ENCODE results near the gene USP40.

Gene USP40

DNA sequence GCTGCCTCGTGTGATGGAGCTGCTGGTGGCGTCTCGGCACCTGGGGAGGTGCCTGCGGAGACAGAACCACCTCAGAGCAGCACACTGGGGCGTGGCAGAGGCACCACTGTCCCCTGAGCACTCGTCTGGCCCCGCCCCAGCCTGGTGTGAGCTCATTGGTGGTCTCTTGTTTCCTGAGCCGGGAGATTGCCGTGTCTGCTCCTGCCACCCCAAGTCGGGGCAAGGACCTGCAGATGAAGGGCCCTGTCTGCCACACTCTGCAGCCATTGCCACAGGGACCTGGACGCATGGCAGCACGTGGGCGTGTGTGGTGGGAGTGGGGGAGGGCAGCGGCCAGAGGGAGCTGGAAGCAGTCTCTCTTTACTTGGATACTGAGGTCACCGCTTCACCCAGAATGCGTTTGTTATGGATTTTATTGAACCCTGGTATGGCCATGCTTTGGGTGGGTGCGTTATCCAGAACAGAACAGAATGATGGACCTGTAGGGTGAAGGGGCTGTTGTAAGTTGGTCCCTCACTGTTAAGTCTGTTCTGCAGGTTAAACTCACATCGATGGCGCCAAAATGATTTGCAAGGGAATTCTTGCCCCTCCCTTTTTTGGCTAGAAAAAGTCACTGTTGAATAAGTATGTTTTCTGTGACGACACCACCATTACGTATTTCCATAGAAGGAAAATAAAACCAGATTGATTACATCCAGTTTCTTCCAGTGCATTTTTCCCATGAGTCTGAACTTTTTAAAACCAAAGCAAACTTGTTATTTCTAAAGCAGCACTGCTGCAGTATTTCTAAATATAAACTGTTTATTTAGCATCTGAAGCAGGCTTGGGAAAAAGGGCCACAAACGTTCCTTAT, 92.0 kb downstream of the USP40 start:
- DNase-seq, result no peak

DNA sequence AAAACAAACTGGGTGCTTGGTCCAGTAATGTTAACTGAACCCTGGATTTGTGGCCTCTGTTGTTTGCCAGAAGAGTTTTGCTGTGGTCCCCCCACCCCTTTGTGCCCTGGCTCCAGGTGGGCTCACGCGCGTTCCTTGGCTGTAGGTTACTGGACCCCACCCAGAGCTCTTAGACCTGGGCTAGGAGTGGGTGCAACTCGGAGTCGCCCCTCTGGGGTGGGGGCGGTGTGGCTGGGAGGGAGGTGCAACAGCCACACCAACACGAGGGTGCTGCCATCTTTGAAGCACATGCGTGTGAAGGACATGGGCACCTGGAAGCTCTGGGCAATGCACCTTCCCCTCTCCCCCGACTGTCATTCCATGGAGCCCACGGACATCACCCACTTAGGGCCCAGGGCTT, 92.7 kb downstream of the USP40 start:
- DNase-seq, result no peak

DNA sequence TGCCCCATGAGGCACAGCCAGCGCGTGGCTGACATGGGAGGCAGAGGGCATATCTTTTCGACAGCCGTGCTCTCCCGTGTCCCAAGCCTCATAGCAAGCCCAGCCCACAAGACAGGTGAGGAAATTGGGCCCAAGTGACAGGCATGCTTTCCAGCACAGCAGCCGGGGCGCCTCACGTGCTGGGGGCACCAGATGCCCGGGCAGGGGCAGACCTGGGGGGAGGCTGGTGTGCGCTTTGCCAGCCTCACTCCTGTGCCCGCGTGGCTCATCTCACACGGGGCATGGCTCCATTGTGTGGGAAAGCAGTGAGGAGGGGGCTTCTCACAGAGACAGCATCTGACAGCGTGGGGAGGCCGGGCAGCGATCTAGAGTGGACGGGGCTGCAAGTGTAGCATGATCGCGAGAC, 93.2 kb downstream of the USP40 start:
- no peak for DNase-seq

DNA sequence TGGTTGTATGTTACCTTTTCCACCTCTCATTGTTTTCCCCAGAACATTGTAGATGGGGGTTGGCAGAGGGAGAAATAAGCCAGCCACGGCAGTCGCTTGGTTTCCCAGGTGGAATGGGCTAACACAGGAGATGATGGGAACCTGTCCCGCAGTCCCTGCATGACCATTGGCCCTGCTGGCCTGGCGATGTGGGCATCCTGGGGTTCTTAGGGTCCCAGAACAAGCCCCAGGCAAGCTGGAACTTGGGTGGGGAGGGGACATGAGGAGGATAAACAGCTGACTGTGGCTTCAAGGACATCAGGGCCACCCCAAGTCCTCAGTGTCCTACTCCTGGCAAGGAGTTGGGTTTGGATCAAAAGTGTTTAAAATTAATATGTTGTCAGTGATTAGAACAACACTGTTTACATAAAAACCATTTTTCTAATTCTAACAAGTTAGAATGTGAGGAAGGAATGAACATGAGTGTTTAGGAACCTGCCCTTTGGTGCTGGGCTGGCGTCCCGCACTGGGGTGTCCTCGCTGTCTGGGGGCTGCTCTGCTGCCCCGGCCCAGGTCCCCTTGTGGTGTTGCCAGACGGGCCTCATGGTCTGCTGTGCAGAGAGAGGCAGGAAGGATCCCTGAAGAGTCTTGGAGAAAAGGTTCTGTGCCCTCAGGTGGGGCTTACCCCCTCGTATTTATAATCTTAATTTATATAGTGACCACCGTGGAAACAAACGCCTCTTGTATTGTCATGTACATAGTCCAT, 95.1 kb downstream of the USP40 start:
- no peak for DNase-seq

DNA sequence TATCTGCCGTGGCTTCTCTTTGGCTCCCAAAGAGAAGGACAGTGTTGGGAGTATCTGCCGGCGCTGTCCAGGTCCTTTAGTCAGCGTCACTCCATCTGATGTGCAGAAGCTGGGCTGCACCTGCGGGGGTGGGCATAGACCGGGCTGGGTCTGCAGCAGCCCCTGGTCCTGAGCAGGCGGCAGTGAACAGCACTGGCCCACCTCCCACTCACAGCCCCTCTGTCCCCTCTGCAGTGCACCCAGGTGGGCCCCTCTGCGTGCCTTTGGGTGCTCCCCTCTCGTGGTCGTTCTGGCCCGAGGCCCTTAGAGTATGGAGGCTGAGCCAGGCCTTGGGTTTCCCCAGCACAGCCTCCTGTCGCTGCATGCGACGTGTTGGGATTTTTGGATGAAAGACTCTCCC, 95.7 kb downstream of the USP40 start:
- DNase-seq, result no peak

DNA sequence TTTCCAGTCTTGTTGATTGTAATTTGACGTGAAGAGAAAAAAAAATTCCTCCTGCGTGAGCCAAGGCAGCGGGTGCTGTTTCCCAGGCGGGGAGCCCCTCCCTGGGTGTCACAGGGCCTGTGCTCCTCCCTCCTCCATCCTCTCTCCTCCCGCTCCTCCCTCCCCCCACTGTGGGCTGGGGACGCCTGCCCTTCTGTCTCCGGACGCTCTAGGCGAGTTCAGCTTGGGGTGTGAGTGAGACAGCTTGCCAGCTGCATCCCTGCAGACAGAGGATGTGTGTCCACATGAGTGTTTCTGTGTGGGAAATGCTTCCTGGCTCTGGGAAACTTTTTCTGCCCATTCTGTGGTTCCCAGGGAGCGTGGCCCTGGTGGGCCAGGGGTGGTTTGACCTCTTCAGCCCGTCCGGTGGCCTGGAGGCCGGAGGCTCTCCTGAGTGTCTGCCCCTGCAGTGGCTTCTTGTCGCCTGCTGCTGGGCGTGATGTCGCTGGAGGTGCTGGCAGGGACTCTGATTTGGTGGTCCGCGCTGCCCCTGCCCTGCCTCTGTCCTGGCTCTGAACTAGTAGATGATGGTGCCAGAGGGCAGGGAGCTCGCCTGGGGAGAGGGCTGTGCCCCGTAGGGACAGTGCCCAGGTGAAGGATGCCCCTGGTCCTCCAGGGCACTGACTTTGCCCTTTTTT, 96.4 kb downstream of the USP40 start:
- DNase-seq, result no peak

DNA sequence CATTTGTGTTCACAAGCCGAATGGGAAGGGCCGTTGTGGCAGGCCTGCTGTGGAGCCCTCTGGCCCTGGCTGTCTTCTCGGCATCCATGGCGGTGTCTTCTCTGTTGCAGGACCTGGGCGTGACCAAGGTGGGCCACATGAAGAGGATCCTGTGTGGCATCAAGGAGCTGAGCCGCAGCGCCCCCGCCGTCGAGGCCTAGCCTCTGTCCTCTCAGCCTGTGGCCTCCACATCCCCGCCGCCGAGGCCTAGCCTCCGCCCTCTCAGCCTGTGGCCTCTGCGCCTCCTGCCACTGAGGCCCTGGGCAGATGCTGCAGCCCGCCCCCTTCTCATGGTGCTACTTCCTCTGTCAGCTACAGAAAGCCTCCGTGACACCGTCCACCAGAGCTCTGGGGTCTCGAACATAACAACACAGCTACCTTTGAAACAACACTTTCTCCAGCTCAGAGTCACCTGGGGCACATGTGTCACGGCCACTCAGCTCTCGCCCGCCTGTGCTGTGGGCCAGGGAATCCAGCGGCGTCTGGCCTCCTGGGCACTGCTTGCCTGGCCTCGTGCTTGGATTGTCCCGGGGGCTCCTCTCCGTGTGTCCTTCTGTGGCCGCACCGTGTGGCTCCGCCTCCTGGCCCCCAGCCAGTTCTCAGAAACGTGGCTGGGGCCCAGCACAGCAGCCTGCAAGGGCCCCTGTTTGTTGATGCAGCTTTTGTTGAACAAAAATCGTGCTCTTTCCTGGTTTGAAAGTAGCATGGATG, 97.1 kb downstream of the USP40 start:
- DNase-seq, result no peak

DNA sequence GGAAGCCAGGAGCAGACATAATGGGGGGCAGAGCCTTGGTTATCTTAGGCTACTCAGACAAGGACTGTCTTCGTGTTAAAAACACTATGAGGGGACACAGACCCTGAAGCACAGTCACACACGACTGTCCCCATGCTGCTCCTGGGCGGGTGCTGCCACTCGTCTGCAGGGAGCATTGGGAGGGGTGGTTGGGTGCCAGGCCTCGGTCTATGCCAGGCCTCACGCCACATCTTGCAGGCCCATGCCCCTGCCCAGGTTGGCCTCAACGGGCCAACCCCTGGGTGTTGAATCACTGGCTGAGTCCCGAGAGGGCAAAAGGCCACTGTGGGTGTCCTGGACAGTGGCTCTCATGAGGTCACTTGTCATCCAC, 97.9 kb downstream of the USP40 start:
- no peak for DNase-seq

DNA sequence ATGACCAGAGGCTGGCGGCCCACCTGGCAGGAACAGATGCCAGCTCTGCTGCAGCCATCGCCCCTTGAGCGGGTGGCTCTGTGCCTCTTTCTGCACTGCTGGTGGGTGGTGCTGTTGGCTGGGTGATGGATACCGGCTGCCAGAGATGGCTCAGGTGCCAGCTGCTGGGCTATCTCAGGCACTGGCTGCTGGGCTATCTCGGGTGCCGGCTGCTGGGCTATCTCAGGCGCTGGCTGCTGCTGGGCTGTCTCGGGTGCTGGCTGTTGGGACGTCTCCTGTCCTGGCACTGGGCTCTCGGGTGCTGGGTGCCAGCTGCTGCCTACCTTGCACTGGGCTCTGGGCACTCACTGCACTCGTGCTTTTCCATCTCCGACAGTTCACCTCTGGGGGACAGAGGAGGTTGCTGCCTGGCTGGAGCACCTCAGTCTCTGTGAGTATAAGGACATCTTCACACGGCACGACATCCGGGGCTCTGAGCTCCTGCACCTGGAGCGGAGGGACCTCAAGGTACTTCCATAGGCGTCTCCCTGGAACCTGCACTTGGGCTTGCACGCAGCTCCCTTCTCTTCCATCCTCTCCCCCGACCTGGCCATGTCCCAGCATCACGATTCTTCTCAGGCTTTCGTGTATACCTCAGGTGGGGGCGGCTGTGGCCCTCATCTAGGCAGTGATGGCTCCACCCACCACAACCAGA, 98.4 kb downstream of the USP40 start:
- DNase-seq, result no peak

DNA sequence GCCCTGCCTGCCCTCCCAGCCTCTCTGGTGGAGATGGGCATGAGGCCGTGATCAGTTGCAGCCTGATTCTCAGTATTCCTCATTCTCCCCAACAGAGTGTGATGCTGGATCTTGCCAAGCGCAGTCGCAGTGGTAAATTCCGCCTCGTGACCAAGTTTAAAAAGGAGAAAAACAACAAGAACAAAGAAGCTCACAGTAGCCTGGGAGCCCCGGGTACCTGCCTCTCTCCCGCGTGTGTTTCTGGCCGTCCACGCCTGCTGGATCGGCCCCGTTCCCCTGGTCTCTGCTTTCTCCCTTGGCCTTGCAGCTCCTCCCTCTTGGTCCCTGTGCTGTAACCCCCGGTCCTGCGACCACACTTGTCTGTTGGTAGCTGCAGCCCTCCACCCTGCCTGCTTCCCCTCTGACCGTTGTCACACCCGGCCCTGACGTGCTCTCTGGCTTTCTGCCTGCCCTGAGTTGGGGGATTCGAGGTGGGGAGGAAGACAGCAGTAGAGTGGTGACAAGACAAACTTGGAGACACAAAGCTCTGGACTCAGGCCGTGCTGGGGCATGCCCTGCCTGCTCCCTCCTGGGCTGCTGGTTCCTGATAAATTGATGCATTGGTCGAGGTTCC, 99.5 kb downstream of the USP40 start:
- DNase-seq, result no peak

DNA sequence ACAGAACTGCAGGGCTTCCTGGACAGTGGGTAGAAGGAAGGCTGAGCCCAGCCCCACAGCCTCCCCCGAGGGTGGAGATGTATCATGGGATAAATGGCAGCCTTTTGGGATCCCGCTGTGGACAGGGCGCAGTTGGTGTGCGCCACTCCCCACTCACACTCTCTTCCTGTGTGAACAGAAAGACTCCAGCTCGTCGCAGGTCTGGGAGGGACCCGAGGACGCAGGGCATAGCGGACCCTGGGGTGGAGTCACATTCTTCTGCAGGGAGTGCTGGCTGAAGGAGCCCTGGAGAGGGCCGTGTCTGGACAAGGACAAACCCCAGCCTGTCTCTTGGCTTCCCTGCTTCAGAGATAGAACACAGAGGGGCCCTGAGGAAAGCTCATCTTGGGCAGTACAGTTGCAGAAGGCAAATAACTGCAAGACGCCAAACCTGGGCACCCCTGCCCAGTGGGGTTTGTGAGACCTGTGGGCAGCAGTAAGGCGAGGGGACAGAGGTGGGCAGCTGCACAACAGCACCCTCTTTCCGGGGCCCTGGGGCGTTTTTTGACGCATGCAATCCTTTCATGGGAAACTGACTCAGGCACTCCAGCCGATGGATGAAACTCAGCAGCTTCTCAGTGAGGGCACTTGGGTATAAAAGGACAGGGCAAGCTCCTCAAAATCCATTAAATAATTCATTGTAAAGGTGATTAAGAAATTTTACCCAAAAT, 101.9 kb downstream of the USP40 start:
- no peak for DNase-seq

DNA sequence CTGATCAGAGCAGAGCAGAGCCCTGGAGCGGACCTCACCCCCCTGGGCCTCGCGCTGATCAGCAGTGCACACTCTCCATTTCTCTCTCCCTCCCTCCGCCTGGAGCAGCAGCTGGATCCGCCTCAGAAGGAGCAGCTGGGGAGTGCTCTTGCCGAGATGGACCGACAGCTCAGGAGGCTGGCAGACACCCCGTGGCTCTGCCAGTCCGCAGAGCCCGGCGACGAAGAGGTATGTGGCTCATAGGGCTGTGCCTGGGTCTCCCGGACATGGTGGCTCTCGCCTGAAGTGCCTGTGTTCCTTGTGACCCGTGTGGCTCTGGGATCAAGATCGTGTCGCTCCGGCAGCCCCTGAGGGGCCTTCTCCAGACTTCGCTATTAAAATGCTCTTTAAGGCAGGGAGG, 102.5 kb downstream of the USP40 start:
- DNase-seq, result no peak

DNA sequence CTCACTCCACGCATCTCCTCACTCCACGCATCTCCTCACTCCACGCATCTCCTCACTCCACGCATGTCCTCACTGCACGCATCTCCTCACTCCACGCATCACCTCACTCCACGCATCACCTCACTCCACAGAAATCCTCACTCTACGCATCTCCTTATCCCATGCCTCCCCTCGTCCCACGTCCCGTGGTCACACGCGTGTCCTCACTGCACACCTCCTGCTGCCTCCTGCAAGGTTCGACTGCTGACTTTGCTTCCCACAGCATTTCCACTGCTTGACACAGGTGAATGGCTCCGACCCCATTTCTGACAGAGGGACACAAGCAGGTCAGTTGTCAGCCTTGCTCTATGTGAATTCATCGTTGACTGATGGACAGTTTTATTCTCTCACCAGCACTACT, 103.0 kb downstream of the USP40 start:
- no peak for DNase-seq

DNA sequence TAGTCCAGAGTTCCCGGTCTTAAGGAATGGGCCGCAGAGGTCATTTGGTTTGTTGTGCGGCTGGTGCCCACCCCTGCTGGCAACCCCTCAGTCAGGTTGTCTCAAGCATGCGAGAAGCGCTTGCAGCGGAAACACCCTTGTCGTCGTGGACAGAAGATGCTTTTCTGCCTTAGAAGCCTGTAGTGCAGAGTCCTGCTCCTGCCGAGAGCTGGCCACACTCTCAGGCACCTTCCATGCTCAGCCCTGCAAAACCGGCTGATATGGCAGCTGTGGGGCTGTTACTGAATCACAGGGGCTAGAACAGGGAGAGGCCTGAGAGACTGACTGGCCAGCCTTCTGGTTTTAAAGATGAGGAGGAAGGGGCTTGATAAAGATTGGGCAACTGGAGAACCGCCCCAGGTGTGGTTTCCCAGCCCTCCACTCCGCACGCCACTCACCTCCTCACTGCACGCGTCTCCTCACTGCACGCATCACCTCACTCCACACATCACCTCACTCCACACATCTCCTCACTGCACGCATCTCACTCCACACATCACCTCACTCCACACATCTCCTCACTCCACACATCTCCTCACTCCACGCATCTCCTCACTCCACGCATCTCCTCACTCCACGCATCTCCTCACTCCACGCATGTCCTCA, 103.6 kb downstream of the USP40 start:
- DNase-seq, result no peak

DNA sequence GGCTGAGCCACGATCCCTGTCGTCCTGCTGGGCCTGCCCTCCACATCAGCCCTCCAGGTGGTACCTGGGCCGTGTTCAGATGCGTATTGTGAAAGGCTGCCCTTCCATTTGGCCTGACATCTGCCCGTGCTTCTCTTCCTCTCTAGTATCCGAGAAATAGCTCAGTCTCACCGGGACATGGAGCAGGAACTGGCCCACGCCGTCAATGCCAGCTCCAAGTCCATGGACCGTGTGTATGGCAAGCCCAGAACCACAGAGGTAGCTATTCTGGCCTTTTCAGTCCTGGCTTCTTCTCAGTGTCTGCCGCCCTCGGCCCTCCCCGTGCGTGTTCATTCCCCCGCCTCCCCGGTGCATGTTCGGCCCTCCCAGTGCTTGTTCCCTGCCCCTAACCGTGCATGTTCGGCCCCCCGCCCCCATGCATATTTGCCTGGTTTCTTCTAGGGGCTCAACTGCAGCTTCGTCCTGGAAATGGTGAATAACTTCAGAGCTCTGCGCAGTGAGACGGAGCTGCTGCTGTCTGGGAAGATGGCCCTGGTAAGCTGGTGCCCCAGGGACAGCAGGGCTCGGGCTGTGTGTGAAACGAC, 104.3 kb downstream of the USP40 start:
- DNase-seq, result no peak

DNA sequence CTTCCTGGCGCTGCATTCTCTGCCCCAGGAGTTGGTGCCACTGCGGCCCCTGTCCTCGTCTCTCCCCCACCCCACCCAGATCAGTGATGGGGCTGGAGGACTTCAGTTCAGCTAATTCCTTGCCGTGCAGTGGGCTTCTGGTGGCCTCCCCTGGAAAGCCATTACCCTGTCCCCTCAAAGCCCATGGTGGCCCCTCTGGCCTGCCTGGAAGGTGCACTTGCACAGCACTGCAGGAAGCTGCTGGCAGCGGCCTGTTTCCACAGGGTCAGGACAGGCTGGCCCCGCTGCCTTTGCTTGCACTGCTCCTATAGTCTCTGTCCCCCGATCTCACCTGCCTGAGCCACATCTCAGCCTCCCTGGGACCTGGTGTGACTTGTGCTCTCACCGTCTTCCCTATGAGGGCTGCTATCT, 105.1 kb downstream of the USP40 start:
- no peak for DNase-seq

DNA sequence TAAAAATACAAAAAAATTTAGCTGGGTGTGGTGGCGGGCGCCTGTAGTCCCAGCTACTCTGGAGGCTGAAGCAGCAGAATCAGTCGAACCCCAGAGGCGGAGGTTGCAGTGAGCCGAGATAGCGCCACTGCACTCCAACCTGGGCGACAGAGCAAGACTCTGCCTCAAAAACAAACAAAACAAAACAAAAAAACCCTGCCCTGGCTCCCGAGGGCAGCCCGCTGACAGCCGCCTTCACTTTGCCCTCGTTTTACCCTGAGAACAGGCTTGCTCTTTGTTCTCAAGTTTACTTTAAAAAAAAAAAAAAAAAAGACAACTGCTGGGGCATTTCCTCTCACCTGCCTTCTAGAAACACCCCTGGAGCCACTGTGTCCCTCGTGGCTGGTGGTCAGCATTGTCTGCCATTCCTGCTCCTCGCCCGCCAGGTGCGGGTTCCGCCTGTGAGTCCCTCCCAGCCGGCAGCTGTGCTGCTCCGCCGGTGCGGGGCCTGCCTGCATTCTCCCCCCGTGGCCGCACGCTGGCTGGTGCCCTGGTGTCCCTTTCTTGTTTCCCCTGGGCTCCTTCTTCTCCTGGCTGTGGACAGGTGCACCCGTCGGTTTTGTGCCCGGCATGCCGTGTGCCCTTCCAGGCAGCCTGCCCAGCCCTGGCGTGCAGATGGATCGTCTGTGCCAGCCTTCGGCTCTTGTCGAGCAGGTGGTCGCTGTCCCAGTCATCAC, 105.7 kb downstream of the USP40 start:
- DNase-seq, result peak; percentile 11

DNA sequence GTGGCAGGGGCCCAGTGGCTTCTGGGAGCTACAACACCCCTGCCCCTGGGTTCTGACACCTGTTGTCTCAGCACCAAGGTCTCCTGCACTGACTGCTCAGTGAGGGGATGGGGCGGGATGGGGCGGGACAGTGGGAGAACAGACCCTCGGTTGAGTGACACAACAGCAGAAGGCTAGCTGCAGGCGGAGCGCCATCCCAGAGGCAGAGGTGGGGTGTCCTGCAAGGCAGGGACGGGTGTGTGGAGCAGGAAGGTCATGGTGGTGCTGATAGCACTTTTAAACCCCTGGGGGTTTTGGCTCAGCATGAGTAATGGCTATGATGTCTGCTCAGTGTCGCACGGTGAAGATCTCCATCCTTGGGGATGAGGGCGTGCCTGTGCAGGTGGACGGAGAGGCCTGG, 107.2 kb downstream of the USP40 start:
- DNase-seq, result no peak

DNA sequence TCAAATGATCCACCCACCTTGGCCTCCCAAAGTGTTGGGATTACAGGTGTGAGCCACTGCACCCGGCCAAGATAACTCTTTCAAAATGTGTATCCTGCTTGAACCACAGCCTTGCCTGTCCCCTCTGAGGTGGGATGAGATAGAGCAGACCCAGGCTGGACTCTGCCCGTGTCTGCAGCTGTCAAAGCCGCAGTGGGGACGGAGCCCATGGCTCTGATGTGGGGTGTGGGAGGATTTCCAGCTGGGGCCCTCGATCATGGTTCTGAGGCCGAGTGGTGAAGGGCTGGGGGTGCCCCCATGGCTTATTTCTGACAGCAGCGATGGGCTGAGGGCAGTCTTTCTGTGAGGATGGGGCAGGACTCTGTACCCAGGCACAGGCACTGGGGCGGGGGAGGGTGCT, 107.8 kb downstream of the USP40 start:
- no peak for DNase-seq

Data from NCI-H526 treated with DMSO at 0.1 percent for 48 hours (cell line).